ENCODE results near the gene SMC1B.

Gene SMC1B

GRCh38 chr22:45318558-45319323 is 94.7 kb downstream of the SMC1B start:
- DNase-seq (ENCODE audit: low read depth), result no peak

DNA sequence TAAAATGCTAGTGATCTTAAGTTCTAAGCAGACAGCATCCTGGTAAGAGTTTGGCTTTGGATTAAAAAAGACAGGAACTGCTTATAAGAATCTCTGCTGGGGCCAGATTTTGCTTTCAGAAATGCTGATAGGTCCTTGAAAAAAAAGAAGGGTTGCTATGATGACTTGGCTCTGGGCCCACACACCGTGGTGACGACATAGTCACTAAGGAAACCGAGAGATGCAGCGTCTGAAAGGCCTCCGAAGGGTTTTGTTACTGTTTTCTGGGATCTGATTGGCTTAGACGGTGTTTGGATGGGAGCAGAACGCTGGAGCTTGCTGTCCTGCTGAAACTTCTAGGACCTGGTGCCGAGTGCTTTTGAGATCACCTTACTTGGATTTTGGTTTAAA is 95.2 kb downstream of the SMC1B start:
- DNase-seq (ENCODE audit: low read depth), result peak; percentile 81

GRCh38 chr22:45317551-45318167 is 95.7 kb downstream of the SMC1B start:
- DNase-seq (ENCODE audit: low read depth), result no peak

DNA sequence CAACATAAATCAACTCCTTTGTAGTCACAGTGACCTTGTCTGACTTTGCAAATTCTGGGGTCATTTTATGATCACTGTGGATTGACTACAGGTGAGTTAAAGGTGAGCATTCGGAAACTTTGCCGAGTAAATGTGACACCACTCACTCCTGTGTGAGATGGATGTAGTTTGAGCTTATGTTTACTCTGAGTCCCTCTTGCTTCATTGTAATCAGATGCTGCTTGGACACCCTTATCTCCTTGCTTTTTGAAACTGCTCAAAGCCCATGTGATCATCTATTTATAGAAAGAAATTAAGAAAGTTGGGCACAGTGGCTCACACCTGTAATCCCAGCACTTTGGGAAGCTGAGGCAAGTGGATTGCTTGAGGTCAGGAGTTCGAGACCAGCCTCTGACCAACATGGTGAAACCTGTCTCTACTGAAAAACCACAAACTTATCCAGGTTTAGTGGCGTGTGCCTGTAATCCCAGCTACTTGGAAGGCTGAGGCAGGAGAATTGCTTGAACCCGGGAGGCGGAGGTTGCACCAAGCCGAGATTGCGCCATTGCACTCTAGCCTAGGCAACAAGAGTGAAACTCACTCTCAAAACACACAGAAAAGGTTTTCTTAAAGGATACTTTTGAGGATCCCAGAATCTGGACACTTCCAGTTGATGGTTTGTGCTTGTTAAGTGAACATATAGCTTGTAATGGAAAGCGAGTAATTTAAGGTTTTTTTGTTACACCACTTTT is 96.4 kb downstream of the SMC1B start:
- no peak for DNase-seq (ENCODE audit: low read depth)

GRCh38 chr22:45314786-45315185 is 98.6 kb downstream of the SMC1B start:
- DNase-seq (ENCODE audit: low read depth), result no peak

DNA sequence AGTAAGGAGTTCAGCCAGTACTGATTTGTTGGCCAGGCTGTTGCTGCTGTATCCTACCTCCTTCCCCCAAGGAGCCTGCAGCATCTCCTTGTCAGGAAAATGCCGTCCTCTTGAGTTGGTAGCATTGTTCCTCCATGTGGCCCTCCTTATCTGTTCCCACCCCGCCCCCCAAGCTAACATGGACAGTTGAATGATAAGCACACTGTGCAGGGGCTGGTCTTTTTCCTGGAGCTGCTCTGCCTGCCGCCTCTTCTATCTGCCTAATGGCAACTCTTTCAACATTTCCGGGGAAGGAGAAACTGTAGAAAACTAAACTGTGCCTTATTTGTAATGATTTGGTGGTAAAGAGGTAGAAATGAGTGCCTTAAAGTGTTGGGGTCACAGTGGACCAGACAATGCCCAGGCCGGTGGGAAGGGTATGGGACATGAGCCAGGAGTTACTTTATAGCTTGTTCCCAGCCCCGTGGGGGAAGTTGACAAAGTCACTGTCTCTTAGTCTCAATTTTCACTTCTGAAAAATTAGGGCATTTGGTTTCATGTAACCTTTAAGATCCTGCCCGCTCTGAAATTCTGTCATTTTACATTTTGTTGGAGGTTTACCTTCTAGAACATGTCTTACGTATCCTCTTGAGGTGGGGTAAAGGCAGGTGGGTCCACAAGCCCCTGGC is 99.2 kb downstream of the SMC1B start:
- DNase-seq (ENCODE audit: low read depth), result no peak

DNA sequence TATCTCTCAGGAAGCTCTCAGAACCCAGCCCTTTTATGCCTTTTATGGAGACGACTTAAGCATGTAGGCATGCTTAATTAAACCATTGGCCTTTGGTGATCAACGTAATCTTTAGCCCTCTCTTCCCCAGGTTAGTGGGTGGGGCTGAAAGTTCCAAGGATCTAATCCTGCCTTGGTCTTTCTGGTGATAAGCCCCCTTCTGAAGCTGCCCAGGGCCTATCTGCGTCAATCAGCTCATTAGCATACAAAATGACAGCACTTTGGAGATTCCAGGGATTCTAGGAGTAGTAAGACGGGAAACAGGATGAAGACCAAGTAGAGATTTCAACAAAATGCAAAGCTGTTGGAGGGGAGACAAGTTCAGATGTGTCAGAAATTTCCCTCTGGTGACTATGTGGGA is 100.5 kb downstream of the SMC1B start:
- no peak for DNase-seq (ENCODE audit: low read depth)

DNA sequence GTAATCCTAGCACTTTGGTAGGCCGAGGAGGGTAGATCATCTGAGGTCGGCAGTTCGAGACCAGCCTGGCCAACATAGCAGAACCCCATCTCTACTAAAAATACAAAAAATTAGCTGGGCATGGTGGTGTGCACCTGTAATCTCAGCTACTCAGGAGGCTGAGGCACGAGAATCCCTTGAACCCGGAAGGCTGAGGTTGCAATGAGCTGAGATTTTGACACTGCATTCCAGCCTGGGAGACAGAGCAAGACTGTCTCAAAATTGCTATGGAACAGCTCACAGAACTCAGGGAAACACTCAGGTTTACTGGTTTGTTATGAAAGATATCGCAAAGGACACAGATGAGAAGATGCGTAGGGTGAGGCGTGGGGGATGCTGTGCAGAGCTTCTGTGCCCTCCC is 101.0 kb downstream of the SMC1B start:
- DNase-seq (ENCODE audit: low read depth), result no peak

GRCh38 chr22:45310977-45311531 is 102.3 kb downstream of the SMC1B start:
- no peak for DNase-seq (ENCODE audit: low read depth)

- no peak for DNase-seq (ENCODE audit: low read depth)
These were observed 102.9 kb downstream of the SMC1B start for GRCh38 chr22:45310331-45310976.

DNA sequence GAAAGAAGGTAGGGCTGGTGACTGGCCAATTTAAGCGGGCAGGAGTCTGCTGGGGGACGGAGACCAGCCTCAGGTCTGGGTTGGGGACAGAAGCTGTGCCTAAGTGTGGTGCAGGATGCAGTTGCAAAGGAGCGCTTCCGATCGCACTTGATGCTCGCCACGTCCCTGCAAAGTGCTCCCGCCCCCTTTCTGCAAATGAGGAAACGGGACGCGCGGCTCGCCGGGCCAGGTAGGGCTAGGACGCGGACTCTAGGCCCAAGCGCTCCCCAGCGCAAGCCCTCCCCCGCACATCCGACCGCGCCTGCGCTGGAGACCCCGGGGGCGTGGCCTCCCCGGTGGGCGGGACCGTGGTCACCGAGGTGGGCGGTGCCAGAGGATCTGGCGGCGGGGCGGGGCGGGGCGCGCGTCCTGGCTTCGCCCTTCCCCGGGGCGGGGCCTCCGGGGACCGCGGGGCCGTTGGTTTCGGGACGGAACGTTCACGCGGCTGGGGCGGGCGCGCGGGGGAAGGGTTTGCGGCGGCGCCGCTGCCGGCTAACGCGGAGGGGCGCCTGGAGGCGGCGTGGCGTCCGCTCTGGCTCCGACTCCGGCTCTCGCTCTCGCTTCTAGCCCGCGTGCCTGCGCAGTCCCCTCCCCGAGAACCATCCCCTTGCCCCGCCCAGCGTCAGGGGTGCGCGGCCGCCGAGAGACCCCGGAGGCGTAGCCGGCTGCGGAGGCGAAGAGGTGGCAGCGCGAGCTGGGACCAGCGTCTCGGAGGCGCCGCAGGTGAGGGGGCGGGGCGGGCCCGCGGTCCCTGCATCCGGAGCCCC is 103.8 kb downstream of the SMC1B start, which contains the start of gene FAM118A:
FAM118A (plus strand) TSS at position 513 of the 806 bp plus-strand sequence. CDS start 12,446 bp downstream, outside the sequence.
- peak; percentile 94 for DNase-seq (ENCODE audit: low read depth)

- no peak for DNase-seq (ENCODE audit: low read depth)
These were observed 104.4 kb downstream of the SMC1B start for GRCh38 chr22:45308957-45309421.

DNA sequence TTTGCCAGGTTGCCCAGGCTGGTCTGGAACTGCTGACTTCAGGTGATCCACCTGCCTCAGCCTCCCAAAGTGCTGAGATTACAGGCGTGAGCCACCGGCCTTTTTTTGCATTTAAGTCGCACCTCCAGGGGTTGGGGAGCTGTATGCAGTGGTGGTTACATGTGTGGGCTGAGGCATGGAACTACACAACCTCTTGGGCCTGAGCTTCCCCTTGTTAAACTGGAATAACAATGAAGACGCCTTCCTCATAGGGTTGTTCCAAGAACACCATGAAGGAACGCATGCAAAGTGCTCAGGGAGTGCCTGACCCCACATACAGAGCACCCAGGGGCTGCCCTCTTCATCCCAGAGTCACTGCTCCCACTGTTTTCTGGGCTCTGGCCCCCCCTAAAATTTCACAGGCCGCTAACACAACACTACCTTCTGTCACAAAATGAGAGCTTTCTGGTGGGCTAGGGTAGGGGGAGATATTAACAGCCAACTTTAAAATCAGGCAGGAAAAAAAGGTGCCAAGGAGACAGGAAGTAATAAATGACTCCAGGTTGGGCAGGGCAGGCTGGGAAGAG is 104.9 kb downstream of the SMC1B start:
- DNase-seq (ENCODE audit: low read depth), result no peak

DNA sequence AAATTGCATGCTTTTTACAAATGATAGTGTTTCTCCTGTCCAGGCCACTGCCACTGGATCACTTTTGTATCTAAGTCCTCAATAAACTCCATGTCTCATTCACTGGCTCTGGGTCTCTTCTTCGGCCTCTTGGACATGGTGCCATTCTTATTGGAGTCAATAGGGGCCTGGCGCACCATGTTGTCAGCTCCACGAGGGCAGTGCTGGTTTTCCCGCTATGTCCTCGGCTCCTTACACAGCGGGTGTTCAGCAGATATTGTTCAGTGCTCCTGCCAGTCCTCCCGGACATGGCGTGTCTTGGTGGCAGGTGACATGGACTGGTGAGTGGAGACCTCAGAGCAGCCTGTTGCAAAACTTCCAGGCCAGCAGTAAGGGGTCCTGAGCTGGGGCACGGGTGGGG is 107.3 kb downstream of the SMC1B start:
- no peak for DNase-seq (ENCODE audit: low read depth)

GRCh38 chr22:45305456-45306075 is 107.8 kb downstream of the SMC1B start:
- DNase-seq (ENCODE audit: low read depth), result no peak

DNA sequence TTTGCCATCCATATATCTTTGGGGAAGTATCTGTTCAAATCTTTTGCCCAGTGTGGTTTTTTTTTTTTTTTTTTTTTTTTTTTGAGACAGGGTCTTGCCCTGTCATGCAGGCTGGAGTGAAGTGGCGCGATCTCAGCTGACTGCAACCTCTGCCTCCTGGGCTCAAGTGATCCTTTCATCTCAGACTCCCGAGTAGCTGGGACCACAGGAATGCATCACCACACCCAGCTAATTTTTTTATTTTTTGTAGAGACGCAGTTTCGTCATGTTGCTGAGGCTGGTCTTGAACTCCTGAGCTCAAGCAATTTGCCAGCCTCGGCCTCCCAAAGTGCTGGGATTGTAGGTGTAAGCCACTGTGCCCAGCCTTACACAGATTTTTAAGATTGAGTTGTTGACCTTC is 108.4 kb downstream of the SMC1B start:
- no peak for DNase-seq (ENCODE audit: low read depth)

DNA sequence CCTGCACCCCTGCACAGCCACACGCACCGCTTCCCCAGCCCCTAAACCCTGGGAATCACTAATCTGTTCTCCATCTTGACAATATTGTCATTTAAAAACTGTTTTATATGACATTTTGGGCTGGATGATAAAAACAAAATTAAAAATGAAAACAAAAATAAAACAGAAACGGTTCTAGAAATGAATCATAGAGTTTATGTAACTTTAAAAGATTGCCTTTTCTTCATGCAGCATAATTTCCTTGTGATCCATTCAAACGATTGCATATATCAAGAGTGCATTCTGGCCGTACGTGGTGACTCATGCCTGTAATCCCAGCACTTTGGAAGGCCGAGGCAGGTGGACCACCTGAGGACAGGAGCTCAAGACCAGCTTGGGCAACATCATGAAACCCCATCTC is 110.2 kb downstream of the SMC1B start:
- no peak for DNase-seq (ENCODE audit: low read depth)

GRCh38 chr22:45302751-45303150 is 110.6 kb downstream of the SMC1B start:
- no peak for DNase-seq (ENCODE audit: low read depth)

- DNase-seq (ENCODE audit: low read depth), result no peak
These were observed 114.4 kb downstream of the SMC1B start for GRCh38 chr22:45298934-45299505.

Data from activated T-cell treated with anti-CD3 and anti-CD28 coated beads for 24 hours (primary cell).